MM.1S (cell line): ENCODE measurements around the gene KPNB1.

Experiments used
- EZH2 ChIP-seq: fragments of 300-600 bp; sonication (generic); optimal IDR thresholded peaks from 2 replicates; pipeline ENCODE3; 2017; ENCODE audit warnings: low read depth, mild to moderate bottlenecking, antibody characterized with exemption, low read length, mixed read lengths
- EZH2phosphoT487 ChIP-seq: fragments of 300-600 bp; sonication (generic); IDR thresholded peaks from 2 replicates; pipeline ENCODE4 v1.6.1; 2018; ENCODE audit warnings: antibody characterized with exemption, low read length
- TF ChIP-seq, protein P1 (sequence below): fragments of 300-600 bp; sonication (generic); IDR thresholded peaks from 2 replicates; pipeline ENCODE4 v1.5.1; 2016; ENCODE audit warnings: antibody characterized with exemption, low read length, mixed read lengths

DNA sequence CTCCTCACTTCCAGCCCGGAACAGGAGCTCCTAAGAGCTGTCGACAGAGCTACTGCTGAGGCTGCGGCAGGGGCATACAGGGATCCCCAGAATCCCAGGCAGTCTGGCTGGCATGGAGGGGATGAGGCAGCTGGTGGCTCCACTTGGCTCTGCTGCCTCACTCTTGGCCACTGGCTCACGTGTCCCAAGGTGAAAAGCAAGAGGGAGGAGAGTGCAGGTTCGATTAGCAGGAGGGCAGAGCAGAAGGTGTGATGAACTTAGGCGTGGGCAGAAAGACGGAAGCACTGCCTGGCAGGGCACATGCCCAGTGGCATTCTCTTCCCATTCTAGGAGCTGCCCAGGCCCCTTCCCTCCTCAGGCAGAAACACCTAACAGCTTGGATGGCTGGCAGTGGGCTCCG is 72.0 kb downstream of the KPNB1 start:
- TF ChIP-seq, protein P1, sequence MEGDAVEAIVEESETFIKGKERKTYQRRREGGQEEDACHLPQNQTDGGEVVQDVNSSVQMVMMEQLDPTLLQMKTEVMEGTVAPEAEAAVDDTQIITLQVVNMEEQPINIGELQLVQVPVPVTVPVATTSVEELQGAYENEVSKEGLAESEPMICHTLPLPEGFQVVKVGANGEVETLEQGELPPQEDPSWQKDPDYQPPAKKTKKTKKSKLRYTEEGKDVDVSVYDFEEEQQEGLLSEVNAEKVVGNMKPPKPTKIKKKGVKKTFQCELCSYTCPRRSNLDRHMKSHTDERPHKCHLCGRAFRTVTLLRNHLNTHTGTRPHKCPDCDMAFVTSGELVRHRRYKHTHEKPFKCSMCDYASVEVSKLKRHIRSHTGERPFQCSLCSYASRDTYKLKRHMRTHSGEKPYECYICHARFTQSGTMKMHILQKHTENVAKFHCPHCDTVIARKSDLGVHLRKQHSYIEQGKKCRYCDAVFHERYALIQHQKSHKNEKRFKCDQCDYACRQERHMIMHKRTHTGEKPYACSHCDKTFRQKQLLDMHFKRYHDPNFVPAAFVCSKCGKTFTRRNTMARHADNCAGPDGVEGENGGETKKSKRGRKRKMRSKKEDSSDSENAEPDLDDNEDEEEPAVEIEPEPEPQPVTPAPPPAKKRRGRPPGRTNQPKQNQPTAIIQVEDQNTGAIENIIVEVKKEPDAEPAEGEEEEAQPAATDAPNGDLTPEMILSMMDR = no peak
- TF ChIP-seq EZH2 = no peak
- no peak for TF ChIP-seq EZH2phosphoT487
